ENCODE results near the gene PRKCZ. TPM values are rescaled to one million over a fixed set of nuclear protein-coding genes. Genes with fewer than 3 reads are reported as not detected.

Gene PRKCZ
- total and polyA plus RNA-seq, 2 donors (not counting 1 experiment from before 2014, with no cell fraction given): 1.6 to 2.0 TPM

DNA sequence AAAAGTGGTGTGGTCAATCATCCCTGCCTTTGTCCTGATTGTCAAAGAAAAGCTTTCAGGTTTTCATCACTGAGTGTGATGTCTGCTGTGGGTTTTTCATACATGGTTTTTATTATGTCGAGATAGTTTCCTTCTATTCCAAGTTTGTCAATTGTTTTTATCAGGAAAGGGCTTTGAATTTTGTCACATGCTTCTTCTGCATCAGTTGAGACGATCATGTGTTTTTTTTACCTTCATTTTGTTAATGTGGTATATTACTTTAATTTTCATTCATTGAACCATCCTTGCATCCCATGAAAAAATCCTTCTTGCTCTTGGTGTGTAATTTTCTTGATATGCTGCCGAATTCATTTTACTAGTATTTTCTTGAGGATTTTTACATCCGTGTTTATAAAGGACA is 15.5 kb downstream of the PRKCZ start:
- Histone ChIP-seq H2AFZ (ENCODE audit: low read length) (no peak overlapping the region), H3K4me1 (ENCODE audit: control insufficient read depth, extremely low read depth, insufficient read depth, low read length) (no peaks in the 10 kb centered on the region), H3K4me2 (ENCODE audit: extremely low read depth, insufficient read depth, low read length) (no peak overlapping the region), H3K27ac (ENCODE audit: insufficient read depth, low read length) (no peak overlapping the region), H3K27me3 (ENCODE audit: control insufficient read depth, insufficient read depth, low read length) (peaks cover 2% of the 10 kb centered on the region), H3K4me3 (replicated peaks in 1 of 4; ENCODE audit: control extremely low read depth in 1 of 4, insufficient read depth in 1 of 4, low read depth in 3 of 4, low read length in 4 of 4) (no peak overlapping the region), H3K9me3 (ENCODE audit: control insufficient read depth, insufficient read depth, low read depth, low read length) (no peaks in the 10 kb centered on the region), H3K79me2 (ENCODE audit: control insufficient read depth, insufficient read depth, low read length) (no peaks in the 10 kb centered on the region), H4K20me1 (ENCODE audit: control insufficient read depth, extremely low read depth, insufficient read depth, low read length) (no peaks in the 10 kb centered on the region), H3K36me3 (ENCODE audit: control insufficient read depth, insufficient read depth, low read length) (no peaks in the 10 kb centered on the region), H3K9ac (ENCODE audit: insufficient read depth, low read length) (no peak overlapping the region)
- DNase-seq (ENCODE audit: low read depth in 2 of 2): no peak
- TF ChIP-seq EZH2 (IDR thresholded peaks at IDR 0.05; ENCODE audit: low read length, missing control alignments): no peak
- TF ChIP-seq CTCF (conservative IDR thresholded peaks at IDR 0.05 in 1 of 2, IDR thresholded peaks at IDR 0.05 in 1 of 2; ENCODE audit: low read depth in 1 of 2, low read length in 2 of 2): no peak

DNA sequence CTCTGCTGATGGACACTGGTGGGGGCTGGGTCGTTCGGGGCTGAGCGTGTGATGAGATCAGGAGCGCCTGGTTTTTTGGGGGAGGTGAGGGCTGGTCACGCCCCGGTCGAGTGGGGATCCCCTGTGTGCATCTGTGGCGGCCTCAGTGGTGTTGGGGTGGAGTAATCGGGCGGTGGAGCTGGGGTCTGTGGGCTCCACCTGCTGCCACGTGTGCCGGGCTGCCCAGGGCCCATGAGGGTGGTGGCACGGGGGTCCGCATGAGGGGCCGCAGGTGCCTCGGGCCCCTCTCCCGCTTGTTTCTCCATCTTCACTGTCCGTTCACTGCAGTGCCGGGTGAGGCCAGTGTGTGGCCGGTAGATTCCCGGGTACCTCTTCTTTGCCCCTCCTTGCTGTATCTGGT is 17.2 kb downstream of the PRKCZ start:
- Histone ChIP-seq H3K27me3 (ENCODE audit: control insufficient read depth, insufficient read depth, low read length) (peaks cover 2% of the 10 kb centered on the region), H3K9ac (ENCODE audit: insufficient read depth, low read length) (no peak overlapping the region), H3K4me2 (ENCODE audit: extremely low read depth, insufficient read depth, low read length) (no peak overlapping the region), H3K9me3 (ENCODE audit: control insufficient read depth, insufficient read depth, low read depth, low read length) (no peaks in the 10 kb centered on the region), H3K79me2 (ENCODE audit: control insufficient read depth, insufficient read depth, low read length) (no peaks in the 10 kb centered on the region), H4K20me1 (ENCODE audit: control insufficient read depth, extremely low read depth, insufficient read depth, low read length) (no peaks in the 10 kb centered on the region), H3K36me3 (ENCODE audit: control insufficient read depth, insufficient read depth, low read length) (no peaks in the 10 kb centered on the region), H3K27ac (ENCODE audit: insufficient read depth, low read length) (no peak overlapping the region), H3K4me3 (replicated peaks in 1 of 4; ENCODE audit: control extremely low read depth in 1 of 4, insufficient read depth in 1 of 4, low read depth in 3 of 4, low read length in 4 of 4) (no peak overlapping the region), H2AFZ (ENCODE audit: low read length) (no peak overlapping the region), H3K4me1 (ENCODE audit: control insufficient read depth, extremely low read depth, insufficient read depth, low read length) (no peaks in the 10 kb centered on the region)
- no peak for DNase-seq (ENCODE audit: low read depth in 2 of 2)
- TF ChIP-seq EZH2 (IDR thresholded peaks at IDR 0.05; ENCODE audit: low read length, missing control alignments) (no peak), CTCF (conservative IDR thresholded peaks at IDR 0.05 in 1 of 2, IDR thresholded peaks at IDR 0.05 in 1 of 2; ENCODE audit: low read depth in 1 of 2, low read length in 2 of 2) (no peak)

DNA sequence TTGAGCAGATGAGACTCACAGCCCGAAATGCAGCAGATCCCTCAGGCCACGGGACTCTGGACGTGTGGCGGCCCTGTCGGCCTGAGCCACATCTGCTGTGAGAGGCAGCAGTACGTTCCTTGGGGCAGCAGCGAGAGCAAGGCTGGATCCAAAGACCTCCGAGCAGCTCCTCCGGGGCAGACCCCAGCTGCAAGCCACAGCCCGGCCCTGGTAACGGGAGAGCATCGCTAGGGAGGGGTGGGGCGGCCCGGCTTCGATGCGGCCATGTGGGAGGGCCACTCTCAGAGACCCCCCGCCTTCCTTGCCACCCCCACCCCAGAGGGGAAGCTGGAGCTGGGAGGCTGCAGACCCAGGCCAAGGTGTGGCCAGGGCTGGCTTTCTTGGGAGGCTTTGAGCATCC is 17.8 kb downstream of the PRKCZ start:
- Histone ChIP-seq H3K9ac (ENCODE audit: insufficient read depth, low read length) (no peak overlapping the region), H3K4me1 (ENCODE audit: control insufficient read depth, extremely low read depth, insufficient read depth, low read length) (no peaks in the 10 kb centered on the region), H3K4me3 (replicated peaks in 1 of 4; ENCODE audit: control extremely low read depth in 1 of 4, insufficient read depth in 1 of 4, low read depth in 3 of 4, low read length in 4 of 4) (no peak overlapping the region), H2AFZ (ENCODE audit: low read length) (no peak overlapping the region), H3K27me3 (ENCODE audit: control insufficient read depth, insufficient read depth, low read length) (peaks cover 2% of the 10 kb centered on the region), H3K4me2 (ENCODE audit: extremely low read depth, insufficient read depth, low read length) (no peak overlapping the region), H3K27ac (ENCODE audit: insufficient read depth, low read length) (no peak overlapping the region), H3K9me3 (ENCODE audit: control insufficient read depth, insufficient read depth, low read depth, low read length) (no peaks in the 10 kb centered on the region), H4K20me1 (ENCODE audit: control insufficient read depth, extremely low read depth, insufficient read depth, low read length) (no peaks in the 10 kb centered on the region), H3K79me2 (ENCODE audit: control insufficient read depth, insufficient read depth, low read length) (no peaks in the 10 kb centered on the region), H3K36me3 (ENCODE audit: control insufficient read depth, insufficient read depth, low read length) (no peaks in the 10 kb centered on the region)
- TF ChIP-seq CTCF (conservative IDR thresholded peaks at IDR 0.05 in 1 of 2, IDR thresholded peaks at IDR 0.05 in 1 of 2; ENCODE audit: low read depth in 1 of 2, low read length in 2 of 2) (no peak), EZH2 (IDR thresholded peaks at IDR 0.05; ENCODE audit: low read length, missing control alignments) (no peak)
- DNase-seq (ENCODE audit: low read depth in 2 of 2): no peak
